Measurements from ENCODE around the gene NOTCH1. TPM values are rescaled to one million over a fixed set of nuclear protein-coding genes. Genes with fewer than 3 reads are reported as not detected.

The NOTCH1 gene
- total and polyA plus RNA-seq, 9 donors: 16.7 to 39.5 (median 27.1) TPM

DNA sequence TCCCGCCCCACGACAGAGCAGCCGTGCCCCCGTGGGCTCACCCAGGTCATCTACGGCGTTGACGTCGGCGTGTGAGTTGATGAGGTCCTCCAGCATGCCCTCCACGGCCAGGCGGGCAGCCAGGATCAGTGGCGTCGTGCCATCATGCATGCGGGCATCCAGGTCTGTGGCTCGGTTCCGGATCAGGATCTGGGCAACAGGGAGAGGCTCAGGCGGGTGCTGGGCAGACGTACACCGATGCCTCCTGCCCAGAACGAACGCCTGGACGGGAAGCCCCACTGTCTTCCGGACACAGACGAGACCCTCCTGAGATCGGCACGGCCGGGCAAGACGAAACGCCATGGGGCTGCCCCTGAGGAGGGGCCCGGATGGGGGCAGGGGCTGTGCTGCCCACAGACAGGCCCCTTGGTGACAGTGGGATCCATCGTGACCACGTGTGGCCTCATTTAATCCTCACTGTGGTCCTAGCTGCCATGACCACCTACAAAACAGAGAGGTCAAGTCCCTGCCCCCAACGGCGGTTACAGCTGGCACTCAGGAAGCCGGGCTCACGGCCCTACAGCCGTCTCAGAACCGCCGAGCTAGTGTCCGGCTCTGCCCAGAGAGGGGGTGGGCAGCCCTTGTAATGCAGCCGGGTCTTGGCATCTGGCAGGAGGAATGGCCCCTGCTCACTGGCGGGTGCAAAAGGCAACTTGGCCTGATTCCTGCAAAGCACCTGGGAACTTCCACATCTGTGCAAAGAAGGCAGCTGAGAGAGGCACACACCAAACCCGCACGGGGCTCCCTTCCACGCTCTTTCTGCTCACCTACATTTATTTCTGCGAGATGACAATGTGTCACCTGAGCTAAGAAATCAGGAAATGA is 46.5 kb downstream of the NOTCH1 start:
- WGBS (ENCODE audit: insufficient coverage): 85% methylated on average over 40 of the region's 46 CpGs
- no peak overlapping the region for H3K27ac ChIP-seq (ENCODE audit: low read length)
- H3K4me3 ChIP-seq (ENCODE audit: low read length): no peak overlapping the region
- peaks cover 90% of the 10 kb centered on the region for H3K36me3 ChIP-seq (ENCODE audit: control insufficient read depth, insufficient read depth, low read length)
- H3K27me3 ChIP-seq (ENCODE audit: control insufficient read depth, insufficient read depth, low read length): no peaks in the 10 kb centered on the region
- no peak for DNase-seq
- H3K9me3 ChIP-seq (replicated peaks; ENCODE audit: control insufficient read depth, low read depth, low read length): no peaks in the 10 kb centered on the region
- no peaks in the 10 kb centered on the region for H3K4me1 ChIP-seq (ENCODE audit: control insufficient read depth, insufficient read depth, low read length)

DNA sequence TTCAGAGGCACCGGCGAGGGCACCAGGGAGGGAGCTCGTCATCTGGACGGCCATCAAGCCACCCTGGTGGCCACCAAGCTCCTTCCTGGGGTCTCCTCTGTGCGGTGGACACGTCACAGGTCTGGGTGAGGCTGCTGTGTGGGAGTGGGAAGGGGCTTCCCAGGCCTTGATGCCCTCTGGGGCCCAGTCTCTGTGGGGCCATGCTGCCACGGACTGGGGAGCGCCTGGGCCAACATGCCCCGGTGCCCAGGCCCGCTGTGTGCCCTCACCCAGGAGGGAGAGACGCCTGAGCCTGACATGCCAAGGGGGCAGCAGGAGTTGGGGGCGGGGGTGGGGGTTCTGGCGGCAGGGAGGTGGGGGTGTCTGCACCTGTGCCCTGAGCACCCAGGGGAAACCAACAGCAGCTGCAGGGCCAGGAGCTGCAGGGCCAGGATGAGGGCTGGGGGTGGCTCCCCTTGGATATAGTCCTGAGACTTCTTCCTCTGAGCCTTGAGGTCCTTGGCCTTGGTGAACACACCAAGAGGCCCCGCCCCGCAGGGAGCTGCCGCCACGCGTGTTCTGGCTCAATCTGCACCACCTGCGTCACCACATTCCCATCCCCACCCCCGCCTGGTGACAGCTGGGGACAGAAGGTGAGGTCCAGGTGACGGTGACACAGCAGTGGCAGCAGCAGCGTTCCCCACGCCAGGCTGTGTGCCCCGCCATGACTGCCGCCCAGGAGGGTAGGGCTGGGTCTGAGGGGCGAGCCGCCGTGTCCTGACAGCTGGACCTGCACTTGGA is 47.7 kb downstream of the NOTCH1 start:
- Histone ChIP-seq H3K27me3 (ENCODE audit: control insufficient read depth, insufficient read depth, low read length) (no peaks in the 10 kb centered on the region), H3K4me3 (ENCODE audit: low read length) (no peak overlapping the region), H3K27ac (ENCODE audit: low read length) (no peak overlapping the region), H3K4me1 (ENCODE audit: control insufficient read depth, insufficient read depth, low read length) (peaks cover 6% of the 10 kb centered on the region), H3K36me3 (ENCODE audit: control insufficient read depth, insufficient read depth, low read length) (peaks cover 84% of the 10 kb centered on the region), H3K9me3 (replicated peaks; ENCODE audit: control insufficient read depth, low read depth, low read length) (no peaks in the 10 kb centered on the region)
- WGBS (ENCODE audit: insufficient coverage): 86% methylated on average over 15 of the region's 28 CpGs
- no peak for DNase-seq

DNA sequence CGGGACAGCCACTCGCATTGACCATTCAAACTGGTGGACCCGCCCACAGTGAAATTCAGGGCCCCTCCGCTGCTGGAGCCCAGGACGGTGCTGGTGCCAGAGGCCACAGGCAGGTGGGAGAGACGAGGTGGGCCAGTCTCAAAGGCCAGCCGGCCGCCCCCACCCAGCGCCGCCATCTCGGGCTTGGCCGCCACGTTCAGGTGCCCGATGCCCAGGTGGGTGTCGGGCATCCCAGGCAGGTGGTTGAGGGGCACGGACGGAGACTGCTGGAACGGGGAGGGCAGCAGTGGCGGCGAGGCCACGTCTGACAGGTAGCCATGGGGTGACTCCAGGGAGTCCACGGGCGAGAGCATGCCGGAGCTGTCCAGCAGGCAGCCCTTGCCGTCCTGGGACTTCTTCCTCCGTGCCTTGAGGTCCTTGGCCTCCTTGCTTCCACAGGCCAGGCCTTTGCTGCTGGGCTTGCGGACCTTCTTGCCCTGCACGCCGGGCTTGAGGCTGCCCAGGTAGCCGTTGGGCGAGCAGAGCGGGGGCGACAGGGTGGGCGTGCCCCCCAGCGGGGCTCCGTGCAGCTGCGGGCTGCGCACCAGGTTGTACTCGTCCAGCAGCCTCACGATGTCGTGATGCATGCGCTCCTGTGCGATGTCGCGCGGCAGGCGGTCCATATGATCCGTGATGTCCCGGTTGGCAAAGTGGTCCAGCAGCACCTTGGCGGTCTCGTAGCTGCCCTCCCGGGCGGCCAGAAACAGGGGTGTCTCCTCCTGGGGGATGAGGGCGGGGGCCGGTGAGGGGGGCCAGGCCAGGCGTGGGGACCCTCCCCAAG is 48.8 kb downstream of the NOTCH1 start:
- no peaks in the 10 kb centered on the region for H3K9me3 ChIP-seq (replicated peaks; ENCODE audit: control insufficient read depth, low read depth, low read length)
- no peak overlapping the region for H3K27ac ChIP-seq (ENCODE audit: low read length)
- 91% methylated on average over 48 of the region's 56 CpGs for WGBS (ENCODE audit: insufficient coverage)
- no peak for DNase-seq
- no peak overlapping the region for H3K4me3 ChIP-seq (ENCODE audit: low read length)
- peaks cover 74% of the 10 kb centered on the region for H3K36me3 ChIP-seq (ENCODE audit: control insufficient read depth, insufficient read depth, low read length)
- H3K4me1 ChIP-seq (ENCODE audit: control insufficient read depth, insufficient read depth, low read length): peaks cover 13% of the 10 kb centered on the region
- H3K27me3 ChIP-seq (ENCODE audit: control insufficient read depth, insufficient read depth, low read length): no peaks in the 10 kb centered on the region

DNA sequence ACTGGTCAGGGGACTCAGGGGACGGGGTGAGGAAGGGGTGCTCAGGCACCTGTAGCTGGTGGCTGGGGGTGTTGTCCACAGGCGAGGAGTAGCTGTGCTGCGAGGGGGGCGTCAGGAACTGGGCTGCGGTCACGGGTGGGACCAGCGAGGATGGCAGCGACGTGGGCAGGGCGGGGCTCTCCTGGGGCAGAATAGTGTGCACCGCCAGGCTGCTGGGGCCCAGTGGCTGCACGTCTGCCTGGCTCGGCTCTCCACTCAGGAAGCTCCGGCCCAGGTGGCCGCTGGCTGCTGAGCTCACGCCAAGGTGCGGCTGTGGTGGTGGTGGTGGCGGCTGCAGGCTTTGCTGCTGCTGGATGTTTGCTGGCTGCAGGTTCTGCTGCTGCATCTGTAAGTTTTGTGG is 49.7 kb downstream of the NOTCH1 start:
- H3K4me3 ChIP-seq (ENCODE audit: low read length): no peak overlapping the region
- no peak for DNase-seq
- peaks cover 13% of the 10 kb centered on the region for H3K4me1 ChIP-seq (ENCODE audit: control insufficient read depth, insufficient read depth, low read length)
- H3K27me3 ChIP-seq (ENCODE audit: control insufficient read depth, insufficient read depth, low read length): no peaks in the 10 kb centered on the region
- no peak overlapping the region for H3K27ac ChIP-seq (ENCODE audit: low read length)
- H3K9me3 ChIP-seq (replicated peaks; ENCODE audit: control insufficient read depth, low read depth, low read length): no peaks in the 10 kb centered on the region
- 83% methylated on average over 18 of the region's 18 CpGs for WGBS (ENCODE audit: insufficient coverage)
- H3K36me3 ChIP-seq (ENCODE audit: control insufficient read depth, insufficient read depth, low read length): peaks cover 67% of the 10 kb centered on the region

DNA sequence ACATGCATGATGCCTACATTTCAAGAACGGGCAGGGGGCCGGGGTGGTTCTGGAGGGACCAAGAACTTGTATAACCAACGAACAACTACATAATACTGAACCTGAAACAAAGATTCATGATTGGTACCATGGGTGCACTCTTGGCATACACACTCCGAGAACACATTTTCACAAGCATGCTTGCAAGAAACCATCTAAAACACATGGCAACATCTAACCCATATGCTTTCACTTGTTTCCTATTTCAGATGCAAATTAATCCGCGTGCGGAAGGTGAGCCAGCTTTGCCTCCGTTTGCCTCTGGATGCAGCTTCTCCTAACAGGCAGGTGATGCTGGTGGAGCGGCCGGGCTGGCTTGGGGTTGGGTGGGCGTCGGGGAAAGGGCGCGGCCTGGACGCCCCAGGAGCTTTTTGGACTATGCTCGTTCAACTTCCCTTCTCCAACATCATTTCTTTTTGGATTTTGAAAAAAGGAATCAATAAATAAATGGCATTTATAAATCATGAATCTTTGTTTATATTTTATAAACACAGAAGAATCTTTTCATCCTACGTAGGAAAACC is 50.5 kb downstream of the NOTCH1 start:
- 83% methylated on average over 5 of the region's 17 CpGs for WGBS (ENCODE audit: insufficient coverage)
- H3K4me1 ChIP-seq (ENCODE audit: control insufficient read depth, insufficient read depth, low read length): peaks cover 13% of the 10 kb centered on the region
- H3K9me3 ChIP-seq (replicated peaks; ENCODE audit: control insufficient read depth, low read depth, low read length): no peaks in the 10 kb centered on the region
- no peak for DNase-seq
- no peak overlapping the region for H3K27ac ChIP-seq (ENCODE audit: low read length)
- no peak overlapping the region for H3K4me3 ChIP-seq (ENCODE audit: low read length)
- H3K36me3 ChIP-seq (ENCODE audit: control insufficient read depth, insufficient read depth, low read length): peaks cover 61% of the 10 kb centered on the region
- no peaks in the 10 kb centered on the region for H3K27me3 ChIP-seq (ENCODE audit: control insufficient read depth, insufficient read depth, low read length)

DNA sequence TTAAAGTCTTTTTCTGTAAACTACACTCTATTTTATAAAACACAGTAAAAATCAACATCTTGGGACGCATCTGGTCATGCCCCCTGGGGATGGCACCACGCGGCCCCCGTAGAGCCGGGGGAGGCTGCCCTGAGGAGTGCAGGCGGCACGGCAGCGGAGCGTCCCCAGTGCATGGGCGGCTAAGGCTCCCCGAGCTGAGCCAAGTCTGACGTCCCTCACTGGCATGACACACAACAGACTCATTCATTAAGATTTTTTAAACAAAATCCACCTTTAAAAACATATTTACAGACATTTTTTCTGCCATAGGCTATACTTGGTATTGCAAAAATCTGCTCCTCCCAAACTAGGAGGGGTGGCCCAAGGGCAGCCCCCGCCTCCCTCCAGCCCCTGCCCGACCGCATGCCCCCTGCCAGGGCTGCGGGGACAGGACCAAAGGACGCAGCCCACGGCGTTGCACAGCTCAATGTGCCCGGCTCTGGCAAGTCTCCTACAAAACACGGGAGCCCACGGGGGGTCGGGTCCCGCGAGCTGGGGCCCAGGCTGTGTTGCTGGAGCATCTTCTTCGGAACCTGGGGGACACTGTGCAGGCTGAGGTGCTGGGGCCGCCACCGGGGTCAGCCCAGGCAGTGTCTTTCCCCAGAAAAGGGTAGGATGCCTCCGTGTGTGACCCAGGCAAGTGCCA is 51.2 kb downstream of the NOTCH1 start:
- H3K9me3 ChIP-seq (replicated peaks; ENCODE audit: control insufficient read depth, low read depth, low read length): no peaks in the 10 kb centered on the region
- DNase-seq: no peak
- H3K27me3 ChIP-seq (ENCODE audit: control insufficient read depth, insufficient read depth, low read length): no peaks in the 10 kb centered on the region
- peaks cover 54% of the 10 kb centered on the region for H3K36me3 ChIP-seq (ENCODE audit: control insufficient read depth, insufficient read depth, low read length)
- 85% methylated on average over 25 of the region's 29 CpGs for WGBS (ENCODE audit: insufficient coverage)
- no peak overlapping the region for H3K27ac ChIP-seq (ENCODE audit: low read length)
- H3K4me1 ChIP-seq (ENCODE audit: control insufficient read depth, insufficient read depth, low read length): peaks cover 13% of the 10 kb centered on the region
- no peak overlapping the region for H3K4me3 ChIP-seq (ENCODE audit: low read length)

DNA sequence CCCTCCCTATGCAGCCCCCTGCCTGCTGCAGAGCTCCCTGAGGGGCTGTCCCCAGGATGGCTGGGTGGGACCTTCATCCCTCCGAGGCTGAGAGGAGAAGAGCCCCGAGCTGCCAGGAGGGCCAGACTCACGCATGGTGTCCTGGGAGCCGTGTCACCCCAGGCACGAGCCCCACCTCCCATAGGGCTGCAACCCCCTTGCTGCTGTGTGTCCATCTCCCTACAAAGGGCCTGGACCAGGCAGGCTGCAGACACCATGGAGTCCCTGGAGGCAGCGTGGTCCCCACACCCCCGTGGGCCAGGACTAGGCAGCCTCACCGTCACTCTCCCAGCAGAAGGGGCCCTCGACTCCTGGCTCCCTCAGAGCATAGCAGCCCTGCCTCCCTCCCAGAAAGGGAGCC is 51.8 kb downstream of the NOTCH1 start:
- Histone ChIP-seq H3K4me3 (ENCODE audit: low read length) (no peak overlapping the region), H3K9me3 (replicated peaks; ENCODE audit: control insufficient read depth, low read depth, low read length) (no peaks in the 10 kb centered on the region), H3K4me1 (ENCODE audit: control insufficient read depth, insufficient read depth, low read length) (peaks cover 13% of the 10 kb centered on the region), H3K36me3 (ENCODE audit: control insufficient read depth, insufficient read depth, low read length) (peaks cover 48% of the 10 kb centered on the region), H3K27ac (ENCODE audit: low read length) (no peak overlapping the region), H3K27me3 (ENCODE audit: control insufficient read depth, insufficient read depth, low read length) (no peaks in the 10 kb centered on the region)
- DNase-seq: no peak
- WGBS (ENCODE audit: insufficient coverage): 44% methylated on average over 2 of the region's 9 CpGs

DNA sequence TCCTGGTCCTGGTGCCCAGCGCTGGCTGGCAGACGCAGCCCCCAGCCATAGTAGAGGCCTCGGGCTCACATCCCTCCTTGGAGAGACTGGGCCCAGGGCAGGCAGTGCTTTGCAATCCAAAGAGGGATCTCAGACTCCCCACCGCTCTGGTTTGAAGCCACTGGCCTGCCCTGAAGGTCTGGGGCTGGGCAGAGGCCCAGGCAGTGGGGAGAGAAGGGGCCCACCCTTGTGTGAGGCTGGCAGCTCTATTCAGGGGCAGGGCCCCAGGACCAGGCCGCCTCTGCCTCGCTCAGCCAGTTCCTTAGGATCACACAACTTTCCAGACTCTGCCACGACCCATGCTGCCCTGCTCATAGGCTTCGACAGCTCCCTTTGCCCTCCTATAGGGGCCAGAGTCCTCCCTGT is 52.3 kb downstream of the NOTCH1 start:
- Histone ChIP-seq H3K9me3 (replicated peaks; ENCODE audit: control insufficient read depth, low read depth, low read length) (no peaks in the 10 kb centered on the region), H3K4me1 (ENCODE audit: control insufficient read depth, insufficient read depth, low read length) (peaks cover 17% of the 10 kb centered on the region), H3K4me3 (ENCODE audit: low read length) (no peak overlapping the region), H3K27me3 (ENCODE audit: control insufficient read depth, insufficient read depth, low read length) (no peaks in the 10 kb centered on the region), H3K36me3 (ENCODE audit: control insufficient read depth, insufficient read depth, low read length) (peaks cover 43% of the 10 kb centered on the region), H3K27ac (ENCODE audit: low read length) (no peak overlapping the region)
- 70% methylated on average over 8 of the region's 8 CpGs for WGBS (ENCODE audit: insufficient coverage)
- DNase-seq: no peak

DNA sequence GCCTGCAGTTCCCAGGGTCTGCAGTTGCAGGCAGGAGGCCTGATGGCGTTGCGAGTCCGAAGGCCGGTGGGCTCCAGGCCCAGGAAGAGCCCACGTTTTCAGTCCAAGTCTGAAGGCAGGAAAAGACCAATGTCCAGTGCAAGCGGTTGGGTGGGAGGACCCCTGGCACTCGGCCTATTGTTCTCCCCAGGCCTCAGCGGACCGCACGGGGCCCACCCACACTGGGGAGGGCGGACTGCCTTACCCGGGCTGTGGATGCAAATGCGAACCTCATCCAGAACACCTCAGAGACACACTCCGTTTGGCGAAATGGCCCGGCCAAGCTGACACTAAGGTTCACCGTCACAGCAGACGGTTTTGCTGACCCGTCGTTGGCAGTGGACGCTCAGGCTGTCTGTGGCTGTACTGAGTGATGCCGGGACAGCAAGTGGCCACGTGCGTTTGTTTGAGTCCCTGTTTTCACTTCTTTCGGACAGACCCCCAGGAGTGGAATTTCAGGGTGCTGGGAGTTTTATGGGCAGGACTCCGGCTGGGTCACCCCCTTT is 52.8 kb downstream of the NOTCH1 start:
- Histone ChIP-seq H3K36me3 (ENCODE audit: control insufficient read depth, insufficient read depth, low read length) (peaks cover 38% of the 10 kb centered on the region), H3K4me1 (ENCODE audit: control insufficient read depth, insufficient read depth, low read length) (peaks cover 19% of the 10 kb centered on the region), H3K4me3 (ENCODE audit: low read length) (no peak overlapping the region), H3K27ac (ENCODE audit: low read length) (no peak overlapping the region), H3K9me3 (replicated peaks; ENCODE audit: control insufficient read depth, low read depth, low read length) (no peaks in the 10 kb centered on the region), H3K27me3 (ENCODE audit: control insufficient read depth, insufficient read depth, low read length) (peaks cover 4% of the 10 kb centered on the region)
- DNase-seq: peak; percentile 57
- 35% methylated on average over 24 of the region's 26 CpGs for WGBS (ENCODE audit: insufficient coverage)
